GM12801 (cell line): ENCODE results near the gene AADAC.

ENCODE experiments used
- CTCF ChIP-seq: IDR thresholded peaks from one replicate; pipeline ENCODE4 v1.5.1; 2011; ENCODE audit warnings: control low read depth; ENCODE audit not compliant: insufficient read length; ENCODE audit errors: extremely low read depth

AADAC gene

DNA sequence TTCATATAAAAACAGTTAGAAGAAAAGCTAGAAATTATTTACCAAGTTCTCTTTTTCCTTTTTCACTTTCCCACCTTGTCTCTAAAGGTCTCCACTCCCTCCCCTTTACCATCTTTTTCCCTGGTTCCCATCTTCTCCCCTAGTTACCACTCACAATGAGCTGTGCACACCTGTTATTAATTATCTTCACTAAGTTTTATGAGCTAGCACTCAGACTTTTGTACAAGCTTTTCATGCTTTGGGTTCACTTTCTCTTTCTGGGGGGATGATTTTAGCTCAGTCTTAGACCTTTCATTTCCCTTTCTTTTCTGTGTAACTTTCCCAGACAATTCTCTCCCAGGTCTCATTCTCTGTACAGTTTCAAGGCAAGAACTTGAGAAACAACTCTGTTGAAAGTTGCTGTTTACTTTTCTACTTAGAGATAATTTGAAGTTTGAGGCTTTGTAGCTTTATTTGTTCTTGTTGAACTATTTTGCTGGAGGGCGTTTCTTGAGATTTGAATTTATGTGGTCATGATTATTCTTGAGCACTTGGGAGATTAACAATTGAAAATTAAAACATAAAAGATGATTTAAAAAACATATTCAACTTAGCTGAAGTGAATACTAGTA lies 24.0 kb upstream of the AADAC start:
- TF ChIP-seq CTCF: no peak

GRCh38 chr3:151792411-151792810 lies 21.5 kb upstream of the AADAC start:
- TF ChIP-seq CTCF: no peak

DNA sequence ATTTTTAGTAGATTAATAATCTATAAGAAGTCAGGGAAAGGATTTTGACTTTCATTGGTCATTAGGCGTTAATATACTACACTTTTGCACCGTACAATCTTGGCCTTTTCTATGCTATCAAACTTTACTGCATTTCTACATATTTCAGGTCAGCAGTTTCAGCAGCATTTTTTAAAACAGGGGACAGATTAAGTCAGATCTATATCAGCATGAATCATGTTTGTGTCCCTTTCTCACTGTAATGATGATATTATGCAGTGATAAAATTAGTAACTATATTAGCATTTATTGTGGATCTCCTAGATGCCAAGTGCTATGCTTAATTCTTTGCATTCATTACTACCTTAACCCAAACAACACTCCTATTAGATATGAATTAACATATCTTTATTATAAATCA lies 20.3 kb upstream of the AADAC start:
- TF ChIP-seq CTCF: no peak

DNA sequence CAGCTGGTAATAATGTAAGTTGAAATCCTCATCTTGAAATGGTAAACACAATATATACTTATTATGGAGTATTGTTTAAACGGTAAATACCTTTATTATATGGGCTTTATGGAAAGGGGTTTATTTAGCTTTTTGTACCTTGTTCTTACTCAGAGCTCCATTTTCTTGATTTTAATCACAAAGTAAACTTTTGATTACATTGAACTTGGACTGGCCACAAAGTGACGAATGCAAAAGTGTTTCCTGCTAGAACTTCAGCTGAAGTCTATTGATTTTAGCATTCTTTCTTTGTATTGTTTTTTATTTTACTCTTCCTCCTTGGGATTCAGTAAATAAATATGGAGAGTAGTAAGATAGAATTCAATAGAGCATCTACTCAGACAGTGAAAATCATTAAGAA lies 19.8 kb upstream of the AADAC start:
- no peak for TF ChIP-seq CTCF

- no peak for TF ChIP-seq CTCF
Observed at GRCh38 chr3:151795276-151795675, 18.6 kb upstream of the AADAC start.

DNA sequence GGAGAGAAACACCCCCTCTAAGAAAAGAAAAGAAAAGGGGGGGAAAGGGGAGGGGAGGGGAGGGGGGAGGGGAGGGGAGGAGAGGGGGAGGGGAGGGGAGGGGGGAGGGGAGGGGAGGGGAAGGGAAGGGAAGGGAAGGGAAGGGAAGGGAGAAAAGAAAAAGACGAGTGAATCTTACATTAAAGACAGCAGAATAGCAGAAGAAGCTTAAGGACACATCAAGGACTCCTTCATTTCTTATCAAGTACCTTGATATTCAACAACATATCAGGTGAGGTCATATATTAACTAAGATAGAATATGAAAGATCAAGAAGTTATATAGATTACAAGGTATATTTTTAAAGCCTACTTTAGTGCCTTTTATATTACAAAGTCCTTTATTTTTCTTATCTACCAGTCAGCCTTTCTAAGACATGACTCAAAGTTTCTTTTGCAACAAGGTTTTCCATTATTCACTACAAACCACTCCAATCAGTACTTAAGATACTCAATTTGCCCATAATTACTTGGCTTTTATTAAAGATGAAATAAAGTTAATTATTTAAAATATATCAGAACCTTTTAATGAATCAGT lies 17.7 kb upstream of the AADAC start:
- TF ChIP-seq CTCF: no peak

DNA sequence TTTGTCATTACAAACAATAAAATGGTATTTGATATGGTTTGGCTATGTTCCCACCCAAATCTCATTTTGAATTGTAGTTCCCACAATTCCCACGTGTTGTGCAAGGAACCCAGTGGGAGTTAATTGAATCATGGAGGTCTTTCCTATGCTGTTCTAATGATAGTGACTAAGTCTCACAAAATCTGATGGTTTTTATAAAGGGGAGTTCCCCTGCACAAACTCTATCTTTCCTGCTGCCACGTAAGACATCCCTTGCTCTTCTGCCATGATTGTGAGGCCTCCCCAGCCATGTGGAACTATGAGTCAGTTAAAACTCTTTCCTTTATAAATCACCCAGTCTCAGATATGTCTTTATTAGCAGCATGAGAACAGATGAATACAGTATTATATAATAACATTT lies 15.4 kb upstream of the AADAC start:
- no peak for TF ChIP-seq CTCF

DNA sequence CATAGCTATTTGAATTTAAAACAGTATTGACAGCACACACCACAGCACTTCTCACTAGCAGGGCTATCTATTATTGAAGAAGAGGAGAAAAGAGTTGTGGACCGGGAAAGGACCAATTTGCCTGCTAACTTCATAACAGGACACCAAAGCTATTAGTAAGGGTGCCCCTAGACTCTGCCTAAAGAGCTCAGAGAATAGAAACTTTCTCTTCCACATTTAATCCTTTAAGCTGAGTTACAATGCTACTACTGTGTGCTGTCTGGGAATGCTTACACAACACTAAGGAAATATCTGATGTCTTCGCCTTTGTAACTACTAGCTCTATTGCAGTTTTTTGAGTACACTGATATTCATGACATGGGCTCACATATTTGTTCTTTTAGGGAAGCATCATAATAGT lies 13.5 kb upstream of the AADAC start:
- TF ChIP-seq CTCF: no peak
